H9 (cell line): ENCODE measurements around the gene XG. TPM values are rescaled to one million over a fixed set of nuclear protein-coding genes. Genes with fewer than 3 reads are reported as not detected.

Experiments
- DNase-seq: peaks from one replicate; pipeline ENCODE4 v3.0.0-alpha.2; 2017
- H2AFZ ChIP-seq: one replicate; pipeline ENCODE4 v1.6.1; 2013; ENCODE audit warnings: mild to moderate bottlenecking, low read length, control low read depth, moderate library complexity
- H2AK5ac ChIP-seq: 2 replicates; pipeline ENCODE4 v1.6.1; 2013; ENCODE audit warnings: low read length, control low read depth, mixed read lengths; ENCODE audit not compliant: insufficient read length
- H2BK120ac ChIP-seq: one replicate; pipeline ENCODE4 v1.6.1; 2013; ENCODE audit warnings: low read depth, mild to moderate bottlenecking, low read length, control low read depth, inconsistent platforms; ENCODE audit not compliant: poor library complexity, severe bottlenecking
- H2BK12ac ChIP-seq: 2 replicates; pipeline ENCODE4 v1.6.1; 2013; ENCODE audit warnings: low read length, control low read depth, mixed read lengths, low read depth; ENCODE audit not compliant: insufficient read length
- H2BK15ac ChIP-seq: 2 replicates; pipeline ENCODE4 v1.6.1; 2013; ENCODE audit warnings: low read depth, low read length, control low read depth
- H2BK20ac ChIP-seq: one replicate; pipeline ENCODE4 v1.6.1; 2013; ENCODE audit warnings: low read depth, mild to moderate bottlenecking, low read length, control low read depth, inconsistent platforms; ENCODE audit not compliant: poor library complexity, severe bottlenecking
- H2BK5ac ChIP-seq: 2 replicates; pipeline ENCODE4 v1.6.1; 2013; ENCODE audit warnings: low read length, control low read depth, mixed read lengths; ENCODE audit not compliant: insufficient read length
- H3K14ac ChIP-seq: 2 replicates; pipeline ENCODE4 v1.6.1; 2013; ENCODE audit warnings: low read length, control low read depth; ENCODE audit not compliant: insufficient read depth
- H3K18ac ChIP-seq: 2 replicates; pipeline ENCODE4 v1.6.1; 2013; ENCODE audit warnings: low read depth, mild to moderate bottlenecking, mixed read lengths, low read length, control low read depth; ENCODE audit not compliant: insufficient read length
- H3K23ac ChIP-seq: 2 replicates; pipeline ENCODE4 v1.6.1; 2013; ENCODE audit warnings: low read length, control low read depth, mixed read lengths, low read depth; ENCODE audit not compliant: insufficient read length
- H3K23me2 ChIP-seq: 2 replicates; pipeline ENCODE4 v1.6.1; 2013; ENCODE audit warnings: low read depth, mild to moderate bottlenecking, mixed read lengths, low read length, control low read depth; ENCODE audit not compliant: insufficient read length, poor library complexity, severe bottlenecking
- H3K27ac ChIP-seq: 2 replicates; pipeline ENCODE4 v1.5.1; 2013; ENCODE audit warnings: low read length, control low read depth, mixed read lengths, low read depth; ENCODE audit not compliant: insufficient read length
- H3K27me3 ChIP-seq: 2 replicates; pipeline ENCODE4 v1.6.1; 2013; ENCODE audit warnings: low read length, control low read depth, inconsistent platforms; ENCODE audit not compliant: insufficient read depth
- H3K4ac ChIP-seq: 2 replicates; pipeline ENCODE4 v1.6.1; 2013; ENCODE audit warnings: low read depth, mild to moderate bottlenecking, control low read depth, inconsistent platforms, low read length, moderate library complexity
- H3K4me1 ChIP-seq: 2 replicates; pipeline ENCODE4 v1.6.1; 2013; ENCODE audit warnings: low read length, control low read depth, inconsistent platforms; ENCODE audit not compliant: insufficient read depth
- H3K4me2 ChIP-seq: 2 replicates; pipeline ENCODE4 v1.6.1; 2013; ENCODE audit warnings: low read length, control low read depth, mixed read lengths; ENCODE audit not compliant: insufficient read length, insufficient read depth
- H3K56ac ChIP-seq: 2 replicates; pipeline ENCODE4 v1.6.1; 2013; ENCODE audit warnings: low read depth, mild to moderate bottlenecking, mixed read lengths, low read length, control low read depth; ENCODE audit not compliant: insufficient read length
- H3K79me1 ChIP-seq: 2 replicates; pipeline ENCODE4 v1.6.1; 2013; ENCODE audit warnings: low read depth, mild to moderate bottlenecking, moderate library complexity, low read length, control low read depth, inconsistent platforms; ENCODE audit not compliant: insufficient read depth, poor library complexity, severe bottlenecking
- H3K79me2 ChIP-seq: 2 replicates; pipeline ENCODE4 v1.6.1; 2013; ENCODE audit warnings: low read length, control low read depth, inconsistent platforms; ENCODE audit not compliant: insufficient read depth
- H3K9ac ChIP-seq: 2 replicates; pipeline ENCODE4 v1.6.1; 2013; ENCODE audit warnings: low read length, control low read depth, mixed read lengths; ENCODE audit not compliant: insufficient read length; ENCODE audit errors: extremely low read depth
- H3K9me3 ChIP-seq: one replicate; pipeline ENCODE4 v1.6.1; 2013; ENCODE audit warnings: low read depth, low read length, inconsistent platforms; ENCODE audit not compliant: control insufficient read depth
- H3T11ph ChIP-seq: one replicate; pipeline ENCODE4 v1.6.1; 2013; ENCODE audit warnings: mild to moderate bottlenecking, low read length, control low read depth, inconsistent platforms
- H4K20me1 ChIP-seq: one replicate; pipeline ENCODE4 v1.6.1; 2013; ENCODE audit not compliant: control insufficient read depth, insufficient read length, insufficient read depth
- H4K5ac ChIP-seq: 2 replicates; pipeline ENCODE4 v1.6.1; 2013; ENCODE audit warnings: low read depth, mild to moderate bottlenecking, mixed read lengths, low read length, control low read depth; ENCODE audit not compliant: insufficient read length
- H4K8ac ChIP-seq: replicated peaks from 2 replicates; pipeline ENCODE4 v1.6.1; 2013; ENCODE audit warnings: low read length, control low read depth, mixed read lengths, low read depth; ENCODE audit not compliant: insufficient read length
- H4K91ac ChIP-seq: 2 replicates; pipeline ENCODE4 v1.6.1; 2013; ENCODE audit warnings: low read depth, mild to moderate bottlenecking, moderate library complexity, mixed read lengths, low read length, control low read depth; ENCODE audit not compliant: insufficient read length
- H3K27ac Mint-ChIP-seq, 3 experiments: 2 replicates in 2 of 3; 3 replicates in 1 of 3; pipeline ENCODE4 v1.8.0; 2020 to 2021; ENCODE audit warnings: mixed read lengths in 3 of 3, mild to moderate bottlenecking in 1 of 3, moderate library complexity in 1 of 3
- H3K27me3 Mint-ChIP-seq: 2 replicates; pipeline ENCODE4 v1.8.0; 2021; ENCODE audit warnings: low read depth, mild to moderate bottlenecking, moderate library complexity, mixed read lengths
- H3K36me3 Mint-ChIP-seq, 3 experiments: 2 replicates in 2 of 3; 3 replicates in 1 of 3; pipeline ENCODE4 v1.8.0; 2020 to 2021; ENCODE audit warnings: low read depth in 3 of 3, mixed read lengths in 3 of 3; ENCODE audit not compliant: insufficient read depth in 1 of 3
- H3K4me1 Mint-ChIP-seq, 2 experiments: 2 replicates each; pipeline ENCODE4 v1.8.0; 2020; ENCODE audit warnings: mixed read lengths in 2 of 2
- H3K4me3 Mint-ChIP-seq, 2 experiments: 2 replicates in 1 of 2; 3 replicates in 1 of 2; pipeline ENCODE4 v1.8.0; 2020 to 2021; ENCODE audit warnings: mild to moderate bottlenecking in 2 of 2, mixed read lengths in 2 of 2, moderate library complexity in 1 of 2
- H3K9me3 Mint-ChIP-seq, 2 experiments: 2 replicates in 1 of 2; 3 replicates in 1 of 2; pipeline ENCODE4 v1.8.0; 2020; ENCODE audit warnings: mild to moderate bottlenecking in 2 of 2, mixed read lengths in 2 of 2, moderate library complexity in 1 of 2
- CTCF ChIP-seq: fragments of 200-600 bp; sonication (generic); conservative IDR thresholded peaks from 3 replicates; pipeline ENCODE4 v1.8.0; 2021; ENCODE audit warnings: antibody characterized with exemption, mild to moderate bottlenecking
- WGBS: extraction: QIAGEN DNeasy Blood & Tissue Kit; methylation state at CpG from one replicate; pipeline ENCODE4 v1.1.7; 2013; ENCODE audit warnings: missing lambda C conversion rate, low lambda C conversion rate, mixed read lengths; ENCODE audit not compliant: insufficient read length; ENCODE audit errors: extremely low coverage; 5-methylcytosine and 5-hydroxymethylcytosine counted together
- total RNA-seq: library from RNA; stranded (reverse); gene quantifications from 2 replicates; pipeline ENCODE4 v1.2.1, GENCODE V29; 2021

Gene XG
- total RNA-seq, 1 experiment from 2014 or later = 1.1 TPM

GRCh38 chrX:2862404-2862803, 110.6 kb downstream of the XG start:
- TF ChIP-seq CTCF = no peak
- peaks cover 64 to 82% (median 80%) of the 10 kb centered on the region in 3 experiments for H3K36me3 Mint-ChIP-seq

More at GRCh38 chrX:2862404-2862803, 110.6 kb downstream of the XG start:
- no peak overlapping the region for H3K4me3 Mint-ChIP-seq
- Histone ChIP-seq H2BK5ac (no peak overlapping the region), H2BK12ac (no peak overlapping the region), H3T11ph (no peak overlapping the region), H2BK15ac (no peak overlapping the region), H3K9ac (no peak overlapping the region), H2AFZ (no peak overlapping the region), H3K27ac (no peak overlapping the region), H2BK20ac (no peak overlapping the region), H4K20me1 (no peaks in the 10 kb centered on the region), H3K27me3 (no peaks in the 10 kb centered on the region), H3K18ac (no peak overlapping the region), H3K4me1 (no peaks in the 10 kb centered on the region; the same call in 1 of the 2 replicates), H2AK5ac (no peak overlapping the region), H3K4me2 (no peak overlapping the region), H3K23me2 (no peaks in the 10 kb centered on the region), H4K8ac (no peak overlapping the region), H3K79me2 (no peaks in the 10 kb centered on the region), H3K56ac (no peak overlapping the region), H3K14ac (no peak overlapping the region), H3K23ac (no peak overlapping the region), H4K91ac (no peak overlapping the region), H3K4ac (no peak overlapping the region), H2BK120ac (no peak overlapping the region), H3K79me1 (no peaks in the 10 kb centered on the region), H3K9me3 (no peaks in the 10 kb centered on the region), H4K5ac (no peak overlapping the region)
- H3K27me3 Mint-ChIP-seq = no peaks in the 10 kb centered on the region
- no peak for DNase-seq
- H3K27ac Mint-ChIP-seq = 0 out of 7 replicates have a peak overlapping the region, but pooled peaks of 1 of the 3 experiments have one; percentile 31
- peaks cover 6 to 9% of the 10 kb centered on the region in 2 experiments for H3K4me1 Mint-ChIP-seq
- WGBS = no CpG with 5 or more reads among the region's 9 CpGs
- H3K9me3 Mint-ChIP-seq = no peaks in the 10 kb centered on the region; a peak in 1 of 5 replicates
